ENCODE data around the gene TMEM185B.
"Not testable (repeated sequence)": the region's sequence is repeated elsewhere in the genome, so short reads cannot be mapped to it uniquely, and the experiment has no call there.

TMEM185B gene

GRCh38 chr2:120223034-120223912 is at the start of gene TMEM185B:
Gene TMEM185B, minus strand, starts transcription at chr2:120223400. Its CDS starts 424 bp downstream, at chr2:120222976.
- DNase-seq (ENCODE audit: insufficient read length, low spot score): peak; percentile 94
- peak; percentile 94 for FAIRE-seq

DNA sequence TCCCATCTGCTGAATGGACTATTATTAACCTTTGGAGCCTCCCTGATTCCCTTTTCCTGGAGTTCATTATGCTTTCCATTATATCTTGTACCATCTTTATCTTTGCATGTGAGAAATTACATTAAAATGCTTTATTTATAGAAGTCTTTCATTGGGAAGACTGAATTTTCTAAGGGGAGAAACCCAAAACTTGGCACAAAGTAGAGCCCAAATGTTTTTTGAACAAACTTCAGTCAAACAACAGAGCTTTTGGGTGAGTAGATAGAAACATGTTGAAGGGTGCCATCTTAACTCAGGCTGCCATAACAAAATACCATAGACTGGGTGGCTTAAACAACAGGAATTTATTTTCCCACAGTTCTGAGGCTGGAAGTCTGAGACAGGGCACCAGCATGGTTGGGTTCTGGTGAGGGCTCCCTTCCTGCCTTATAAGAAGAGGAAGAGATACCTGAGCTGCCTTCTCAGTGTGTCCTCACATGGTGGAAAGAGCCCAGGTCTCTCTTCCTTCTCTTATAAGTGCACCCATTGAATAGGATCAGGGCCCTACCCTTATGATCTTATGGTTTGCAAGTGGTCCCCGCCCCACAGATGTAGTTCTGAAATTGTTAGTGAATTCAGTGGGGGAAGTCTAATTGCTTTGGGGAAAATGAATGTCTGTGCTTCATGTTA is 48.6 kb upstream of the TMEM185B start:
- no peak for FAIRE-seq
- DNase-seq (ENCODE audit: insufficient read length, low spot score): no peak

GRCh38 chr2:120269816-120270215 is 46.6 kb upstream of the TMEM185B start:
- DNase-seq (ENCODE audit: insufficient read length, low spot score) (no peak), FAIRE-seq (no peak)

- no peak for FAIRE-seq
- no peak for DNase-seq (ENCODE audit: insufficient read length, low spot score)
These were observed 46.0 kb upstream of the TMEM185B start for GRCh38 chr2:120269076-120269744.

DNA sequence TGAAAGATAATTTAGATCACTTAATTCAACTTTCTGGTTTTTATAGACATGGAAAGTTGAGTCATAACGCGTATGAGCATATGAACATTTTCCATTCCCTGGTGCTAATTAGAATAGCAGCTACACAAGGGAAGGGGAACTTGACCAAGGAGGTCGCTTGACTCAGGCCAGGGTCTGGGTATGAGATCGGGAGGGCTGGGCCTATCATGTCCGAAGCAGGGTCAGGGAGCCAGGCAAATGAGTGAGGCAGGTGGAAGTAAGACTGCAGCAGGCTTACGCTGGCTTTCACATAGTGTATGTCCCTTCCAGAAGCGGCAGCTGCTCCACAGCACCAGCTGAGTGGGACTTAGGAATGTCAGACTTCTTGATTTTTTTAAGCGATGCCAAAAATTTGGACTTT is 44.1 kb upstream of the TMEM185B start:
- DNase-seq (ENCODE audit: insufficient read length, low spot score) (no peak), FAIRE-seq (no peak)

DNA sequence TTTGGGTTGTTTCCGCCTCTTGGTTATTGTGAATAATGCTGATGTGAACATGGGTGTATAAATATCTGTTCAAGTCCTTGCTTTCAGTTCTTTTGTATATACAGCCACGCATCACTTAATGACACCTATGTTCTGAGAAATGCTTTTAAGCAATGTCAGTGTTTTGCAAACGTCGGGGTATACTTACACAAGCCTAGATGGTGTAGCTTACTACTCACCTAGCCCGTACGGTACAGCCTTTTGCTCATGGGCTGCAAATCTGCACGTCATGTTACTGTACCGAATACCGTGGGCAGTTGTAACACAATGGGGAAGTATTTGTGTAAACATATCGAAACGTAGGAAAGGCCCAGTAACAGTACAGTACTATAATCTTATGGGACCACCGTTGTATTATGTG is 41.8 kb upstream of the TMEM185B start:
- DNase-seq (ENCODE audit: insufficient read length, low spot score): no peak
- no peak for FAIRE-seq

DNA sequence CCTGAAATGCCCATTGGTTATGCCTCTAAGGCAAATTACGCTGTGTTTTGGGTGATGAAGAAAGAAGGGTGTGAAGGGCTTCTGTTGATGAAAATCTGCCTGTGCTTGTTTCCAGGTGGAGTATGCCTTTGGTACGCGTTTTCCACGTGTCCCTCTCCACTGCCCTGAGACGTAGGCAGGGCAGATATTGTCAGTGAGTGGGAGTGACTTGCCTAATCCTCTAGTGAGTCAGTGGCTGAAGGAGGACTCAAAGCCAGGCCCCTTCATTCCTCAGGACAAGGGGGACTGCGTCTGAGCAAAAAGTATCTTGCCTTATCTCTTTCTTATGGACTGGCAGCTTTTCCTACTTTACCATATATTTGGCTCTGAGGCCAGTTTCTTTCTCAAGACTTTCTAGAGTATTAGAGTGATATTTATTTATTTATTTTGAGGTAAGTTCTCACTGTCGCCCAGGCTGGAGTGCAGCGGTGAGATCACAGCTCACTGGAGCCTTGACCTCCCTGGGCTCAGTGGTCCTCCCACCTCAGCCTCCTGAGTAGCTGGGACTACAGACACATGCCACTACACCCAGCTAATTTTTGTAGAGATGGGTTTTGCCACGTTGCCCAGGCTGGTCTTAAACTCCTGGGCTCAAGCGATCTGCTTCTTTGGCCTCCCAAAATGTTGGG is 39.7 kb upstream of the TMEM185B start:
- FAIRE-seq (no peak), DNase-seq (ENCODE audit: insufficient read length, low spot score) (no peak)

DNA sequence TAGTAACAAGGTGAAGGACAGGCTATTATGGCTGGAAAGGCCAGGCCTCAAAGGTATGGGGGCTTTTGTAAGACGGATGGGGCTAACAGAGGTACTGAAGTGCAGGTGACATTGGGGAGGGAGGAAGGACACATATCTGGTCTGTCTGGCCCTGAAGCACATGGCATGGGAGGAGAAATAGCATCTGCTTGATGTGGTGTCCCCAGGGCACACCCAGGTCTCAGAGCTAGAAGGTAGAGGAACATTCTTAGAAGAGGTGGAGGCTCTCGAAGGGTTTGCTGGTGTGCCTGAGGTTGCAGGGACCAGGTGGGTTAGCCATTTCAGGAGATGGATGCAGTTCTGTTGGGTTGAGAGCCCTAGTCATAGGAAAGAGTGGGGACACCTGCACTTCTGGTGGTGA is 39.0 kb upstream of the TMEM185B start:
- FAIRE-seq (no peak), DNase-seq (ENCODE audit: insufficient read length, low spot score) (no peak)

- FAIRE-seq (no peak), DNase-seq (ENCODE audit: insufficient read length, low spot score) (no peak)
These were observed 38.3 kb upstream of the TMEM185B start for GRCh38 chr2:120261387-120262006.

DNA sequence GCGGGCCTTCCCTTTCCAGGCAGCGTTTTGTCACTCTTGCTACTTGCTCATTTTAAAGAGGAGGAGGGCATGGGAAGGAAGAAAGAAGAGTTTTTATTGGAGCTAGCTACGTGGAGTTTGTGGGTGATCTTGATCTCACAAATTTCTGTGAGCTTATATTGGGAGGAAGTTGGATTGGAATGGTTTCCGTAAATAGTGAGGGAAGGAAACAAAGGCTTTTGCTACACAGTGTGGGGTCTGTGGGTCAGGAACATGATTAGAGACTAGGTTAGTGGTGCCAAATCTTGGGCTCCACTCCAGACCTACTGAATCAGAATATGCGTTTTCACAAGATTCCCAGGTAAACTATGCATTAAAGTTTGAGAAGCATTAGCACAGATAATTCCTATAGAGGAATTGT is 37.5 kb upstream of the TMEM185B start:
- FAIRE-seq: no peak
- no peak for DNase-seq (ENCODE audit: insufficient read length, low spot score)

DNA sequence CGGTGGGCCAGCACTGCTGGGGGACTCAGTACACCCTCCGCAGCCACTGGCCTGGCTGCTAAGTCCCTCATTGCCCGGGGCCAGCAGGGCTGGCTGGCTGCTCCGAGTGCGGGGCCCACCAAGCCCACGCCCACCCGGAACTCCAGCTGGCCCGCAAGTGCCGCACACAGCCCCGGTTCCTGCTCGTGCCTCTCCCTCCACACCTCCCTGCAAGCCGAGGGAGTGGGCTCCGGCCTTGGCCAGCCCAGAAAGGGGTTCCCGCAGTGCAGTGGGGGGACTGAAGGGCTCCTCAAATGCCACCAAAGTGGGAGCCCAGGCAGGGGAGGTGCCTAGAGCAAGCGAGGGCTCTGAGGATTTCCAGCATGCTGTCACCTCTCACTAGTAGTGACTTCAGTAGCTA is 36.7 kb upstream of the TMEM185B start:
- not testable (repeated sequence) for FAIRE-seq; DNase-seq (ENCODE audit: insufficient read length, low spot score)

- DNase-seq (ENCODE audit: insufficient read length, low spot score) (no peak), FAIRE-seq (no peak)
These were observed 35.0 kb upstream of the TMEM185B start for GRCh38 chr2:120258196-120258595.

GRCh38 chr2:120257522-120257921 is 34.3 kb upstream of the TMEM185B start:
- no peak for DNase-seq (ENCODE audit: insufficient read length, low spot score)
- FAIRE-seq: no peak

DNA sequence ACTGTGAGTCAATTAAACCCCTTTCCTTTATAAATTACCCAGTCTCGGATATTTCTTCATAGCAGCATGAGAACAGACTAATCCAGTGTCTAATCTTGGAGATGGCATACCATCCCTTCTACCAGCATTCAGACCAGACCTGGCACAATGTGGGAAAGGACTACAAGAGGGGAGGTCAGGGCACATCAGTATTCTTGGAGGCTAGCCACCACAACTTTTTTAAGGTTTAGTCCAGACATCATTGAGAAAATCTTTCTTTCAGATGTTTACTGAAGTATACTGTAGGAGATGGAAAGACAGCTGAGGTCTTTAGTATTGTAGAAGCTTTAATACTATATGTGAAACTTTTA is 33.4 kb upstream of the TMEM185B start:
- DNase-seq (ENCODE audit: insufficient read length, low spot score): no peak
- FAIRE-seq: no peak

GRCh38 chr2:120255986-120256650 is 32.9 kb upstream of the TMEM185B start:
- no peak for DNase-seq (ENCODE audit: insufficient read length, low spot score)
- FAIRE-seq: no peak

GRCh38 chr2:120255071-120255470 is 31.9 kb upstream of the TMEM185B start:
- FAIRE-seq: no peak
- DNase-seq (ENCODE audit: insufficient read length, low spot score): no peak

DNA sequence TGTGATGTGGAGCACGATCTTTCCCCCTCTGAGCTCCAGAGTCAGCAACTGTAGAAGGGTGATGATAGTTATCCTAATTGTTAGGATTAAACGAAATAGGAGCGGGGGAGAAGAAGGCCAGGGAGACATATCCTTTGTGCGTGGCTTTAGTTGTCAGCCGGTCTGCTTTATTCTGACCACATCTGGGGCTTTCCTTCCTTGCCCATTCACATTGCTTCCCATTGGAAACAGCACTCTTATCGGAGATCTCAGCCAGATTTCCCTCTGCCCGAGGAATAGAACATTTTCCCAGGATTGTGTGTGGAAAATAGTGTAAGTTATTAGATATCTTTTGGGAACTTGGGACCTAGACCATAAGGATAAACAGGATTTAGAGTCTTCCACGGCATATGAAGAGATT is 31.0 kb upstream of the TMEM185B start:
- DNase-seq (ENCODE audit: insufficient read length, low spot score): no peak
- FAIRE-seq: no peak

DNA sequence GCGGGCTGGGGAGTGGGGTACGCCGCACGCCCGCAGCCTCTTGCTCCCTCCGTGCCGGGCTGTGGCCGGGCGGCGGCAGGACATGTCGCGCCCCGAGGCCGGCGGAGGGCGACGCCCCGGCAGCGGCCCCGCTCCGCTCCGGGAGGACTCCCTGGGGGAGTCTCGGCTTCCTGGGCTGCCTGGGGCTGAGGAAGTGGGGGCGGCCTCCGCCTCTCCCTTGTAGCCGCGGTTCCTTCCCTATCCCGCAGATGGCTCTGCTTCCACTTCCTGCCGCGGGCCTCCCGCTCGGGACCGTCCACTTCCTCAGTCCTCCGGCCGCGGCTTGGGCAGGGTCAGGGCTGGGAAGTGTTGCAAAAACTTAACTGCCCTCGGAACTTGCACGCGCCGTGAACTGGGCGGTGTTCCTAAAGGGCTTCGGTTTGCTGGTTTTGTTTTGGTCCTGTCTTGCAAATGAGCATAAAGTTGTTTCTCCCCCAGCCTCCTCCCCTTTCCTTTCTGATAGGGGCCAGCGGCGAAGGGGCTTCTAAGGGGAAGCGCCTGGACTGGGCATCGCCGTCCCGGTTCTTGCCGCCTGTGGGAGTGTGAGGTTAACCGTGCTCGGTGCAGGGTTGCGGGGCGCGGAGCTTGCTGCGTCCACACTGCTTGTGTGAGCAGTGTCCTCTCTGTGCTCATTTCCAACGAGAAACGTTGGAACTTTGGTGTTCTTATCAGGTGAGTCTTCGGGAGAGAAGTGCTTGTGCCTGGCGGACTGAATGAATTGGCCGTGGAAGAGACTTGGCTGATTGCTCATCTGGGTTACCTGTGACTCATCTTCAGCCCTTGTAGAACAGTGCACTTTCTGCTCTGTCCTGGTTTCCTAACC is 30.1 kb upstream of the TMEM185B start:
- no peak for FAIRE-seq
- DNase-seq (ENCODE audit: insufficient read length, low spot score): peak; percentile 66
